Endothelial cell of umbilical vein (primary cell): Measurements from ENCODE around the gene BHLHA15. TPM values are rescaled to one million over a fixed set of nuclear protein-coding genes. Genes with fewer than 3 reads are reported as not detected.

Experiments
- BruUV-seq: library from RNA; stranded (reverse); fragments of 400-500 nt; replicated peaks from 2 replicates; lab custom pipeline; 2021; lab: Mats Ljungman, UMichigan
- CTCF ChIA-PET: fragments of 300-600, 350-600 bp; sonication (Branson Sonifier 250); formaldehyde crosslinking; loops from one replicate; lab custom pipeline; 2021; ENCODE audit warnings: antibody characterized with exemption, inconsistent platforms; lab: Charles Lee
- POLR2A ChIA-PET: fragments of 300-600, 350-600 bp; sonication (Branson Sonifier 250); formaldehyde crosslinking; loops from one replicate; lab custom pipeline; 2021; ENCODE audit warnings: antibody characterized with exemption, inconsistent platforms; lab: Charles Lee
- DNase-seq: peaks from one replicate; pipeline ENCODE4 v3.0.0-alpha.2; 2011; ENCODE audit warnings: low read depth, low spot score
- FAIRE-seq: peaks from 2 replicates; lab custom pipeline; 2011; peaks lifted over from hg19 to GRCh38; lab: Jason Lieb, UNC
- H2AFZ ChIP-seq: 2 replicates; pipeline ENCODE4 v1.6.0; 2012; ENCODE audit warnings: low read depth, low read length, control low read depth, inconsistent platforms
- H3K27ac ChIP-seq: 2 replicates; pipeline ENCODE4 v1.5.1; 2011; ENCODE audit warnings: low read depth, mild to moderate bottlenecking, control low read depth, low read length, moderate library complexity; ENCODE audit not compliant: insufficient read depth
- H3K27me3 ChIP-seq, 2 experiments: 2 replicates each; pipeline versions ENCODE4 v1.6.0 to v1.6.1; 2011; ENCODE audit warnings: low read length in 2 of 2, mixed read lengths in 1 of 2; ENCODE audit not compliant: control insufficient read depth in 2 of 2, insufficient read depth in 2 of 2
- H3K36me3 ChIP-seq, 2 experiments: 2 replicates in 1 of 2; 3 replicates in 1 of 2; pipeline ENCODE4 v1.5.1; 2011; ENCODE audit warnings: low read length in 2 of 2, mild to moderate bottlenecking in 1 of 2, moderate library complexity in 1 of 2; ENCODE audit not compliant: control insufficient read depth in 2 of 2, insufficient read depth in 2 of 2; ENCODE audit errors: extremely low read depth in 1 of 2
- H3K4me1 ChIP-seq: 3 replicates; pipeline ENCODE4 v1.5.1; 2011; ENCODE audit warnings: mild to moderate bottlenecking, low read length; ENCODE audit not compliant: control insufficient read depth, insufficient read depth; ENCODE audit errors: extremely low read depth
- H3K4me2 ChIP-seq: 2 replicates; pipeline ENCODE4 v1.6.1; 2011; ENCODE audit warnings: low read length, control low read depth, mixed read lengths; ENCODE audit not compliant: insufficient read depth
- H3K4me3 ChIP-seq, 3 experiments: fragments of 200-600 bp in 1 of 3; sonication (generic), shearing (Covaris generic) in 1 of 3; replicated peaks in 1 of 3; 2 replicates each; pipeline ENCODE4 v1.5.1; 2011 to 2016; ENCODE audit warnings: control low read depth in 3 of 3, low read length in 3 of 3, mild to moderate bottlenecking in 2 of 3, inconsistent platforms in 1 of 3, low read depth in 1 of 3, moderate library complexity in 1 of 3; ENCODE audit not compliant: insufficient read depth in 1 of 3
- H3K79me2 ChIP-seq: 2 replicates; pipeline ENCODE4 v1.6.0; 2012; ENCODE audit warnings: low read length, inconsistent platforms; ENCODE audit not compliant: control insufficient read depth, insufficient read depth
- H3K9ac ChIP-seq: replicated peaks from 2 replicates; pipeline ENCODE3; 2011; ENCODE audit warnings: low read length, control low read depth; ENCODE audit not compliant: insufficient read depth; ENCODE audit errors: extremely low read depth
- H3K9me1 ChIP-seq: replicated peaks from 3 replicates; pipeline ENCODE4 v1.6.0; 2011; ENCODE audit warnings: mild to moderate bottlenecking, low read length; ENCODE audit not compliant: control insufficient read depth, insufficient read depth; ENCODE audit errors: extremely low read depth
- H3K9me3 ChIP-seq: replicated peaks from 2 replicates; pipeline ENCODE4 v1.5.1; 2012; ENCODE audit warnings: low read length, inconsistent platforms; ENCODE audit not compliant: control insufficient read depth, insufficient read depth
- H4K20me1 ChIP-seq: replicated peaks from 2 replicates; pipeline ENCODE3; 2011; ENCODE audit warnings: mild to moderate bottlenecking, low read length; ENCODE audit not compliant: control insufficient read depth, insufficient read depth; ENCODE audit errors: extremely low read depth
- CTCF ChIP-seq, 2 donors: IDR thresholded peaks; 1 replicate in 1 of 2; 2 replicates in 1 of 2; pipeline ENCODE4 v1.5.1; 2011; ENCODE audit warnings: low read length in 2 of 2, mild to moderate bottlenecking in 2 of 2, moderate library complexity in 2 of 2, control low read depth in 1 of 2, inconsistent platforms in 1 of 2, low read depth in 1 of 2; ENCODE audit not compliant: insufficient read depth in 1 of 2; ENCODE audit errors: extremely low read depth in 1 of 2
- EZH2 ChIP-seq: IDR thresholded peaks from 2 replicates; pipeline ENCODE4 v1.6.1; 2012; ENCODE audit warnings: borderline replicate concordance, low read depth, mild to moderate bottlenecking, moderate library complexity, low read length, inconsistent platforms; ENCODE audit not compliant: severe bottlenecking
- FOS ChIP-seq: IDR thresholded peaks from 2 replicates; pipeline ENCODE4 v1.6.1; 2011; ENCODE audit warnings: mild to moderate bottlenecking, low read length, moderate library complexity, borderline replicate concordance; ENCODE audit not compliant: insufficient read depth
- GATA2 ChIP-seq: IDR thresholded peaks from 2 replicates; pipeline ENCODE4 v1.7.0; 2011; ENCODE audit warnings: low read depth, mild to moderate bottlenecking, moderate library complexity, mixed read lengths, low read length; ENCODE audit not compliant: insufficient read length, insufficient read depth
- JUN ChIP-seq: IDR thresholded peaks from 2 replicates; pipeline ENCODE4 v1.6.1; 2011; ENCODE audit warnings: borderline replicate concordance, low read depth; ENCODE audit not compliant: insufficient read length, insufficient read depth
- MAX ChIP-seq: IDR thresholded peaks from 2 replicates; pipeline ENCODE4 v1.6.1; 2011; ENCODE audit not compliant: insufficient read depth, insufficient read length
- MYC ChIP-seq: IDR thresholded peaks from one replicate; pipeline ENCODE4 v1.6.1; 2011; ENCODE audit warnings: mild to moderate bottlenecking, low read depth, low read length
- POLR2A ChIP-seq: IDR thresholded peaks from 2 replicates; pipeline ENCODE4 v1.6.1; 2012; ENCODE audit warnings: low read depth, mild to moderate bottlenecking, control low read depth, low read length
- POLR2AphosphoS5 ChIP-seq: IDR thresholded peaks from 2 replicates; pipeline ENCODE4 v1.6.1; 2012; ENCODE audit warnings: low read depth, mild to moderate bottlenecking, control low read depth, low read length, moderate library complexity; ENCODE audit not compliant: insufficient read depth
- dilution Hi-C: fragments of 300-500 bp; cut with MboI; formaldehyde crosslinking; loops from one replicate; pipeline ENCODE4 v1.15.0; 2019; ENCODE audit warnings: low sequenced_read_pairs; ENCODE audit not compliant: extremely low pct_ligation_motif_present
- intact Hi-C: fragments of 100-400 bp; cut with micrococcal nuclease; formaldehyde crosslinking; loops from one replicate; pipeline ENCODE4 v1.10.0; 2022
- polyA plus RNA-seq, 4 experiments: library from polyadenylated mRNA; depleted of rRNA in 3 of 4; stranded (reverse) in 3 of 4; unstranded in 1 of 4; fragments of >200 nt; gene quantifications; 2 replicates each; pipeline versions ENCODE4 v1.2.1 to v1.2.3, GENCODE V29; 2011 to 2012; ENCODE audit warnings: missing spikeins in 1 of 4
- total RNA-seq: library from RNA; stranded (reverse); gene quantifications from 2 replicates; pipeline ENCODE4 v1.2.3, GENCODE V29; 2021

BHLHA15 gene
- total and polyA plus RNA-seq, 2 donors (not counting 3 experiments of a cell fraction or from before 2014, with no cell fraction given) = 0.81 to 1.2 TPM

- intact Hi-C loops = no loop called here
- Histone ChIP-seq H3K4me1 (peaks cover 2% of the 10 kb centered on the region), H3K27me3 (no peaks in the 10 kb centered on the region), H4K20me1 (no peaks in the 10 kb centered on the region), H3K4me3 (no peak overlapping the region), H3K27ac (no peak overlapping the region), H2AFZ (no peak overlapping the region), H3K9me3 (no peaks in the 10 kb centered on the region), H3K36me3 (peaks cover 0 to 23% of the 10 kb centered on the region in 2 experiments), H3K9ac (no peak overlapping the region), H3K4me2 (no peak overlapping the region), H3K9me1 (no peaks in the 10 kb centered on the region), H3K79me2 (no peaks in the 10 kb centered on the region)
- no peak for FAIRE-seq
- no TSS peak for BruUV-seq
- DNase-seq = no peak
- POLR2A ChIA-PET = no interaction called here
- dilution Hi-C loops = no loop called here
- CTCF ChIA-PET = no interaction called here
- TF ChIP-seq MYC (no peak), CTCF (IDR thresholded peaks at IDR 0.05; ENCODE audit: extremely low read depth in 1 of 2, insufficient read depth in 1 of 2, low read depth in 1 of 2, low read length in 2 of 2) (no peak), POLR2A (no peak), JUN (no peak), POLR2AphosphoS5 (no peak), FOS (no peak), MAX (no peak), EZH2 (no peak), GATA2 (no peak)
These were observed 11.4 kb downstream of the BHLHA15 start for GRCh38 chr7:98222533-98223195.
